ACHN (cell line): ENCODE measurements around the gene SORT1.

Experiments
- DNase-seq: peaks from one replicate; pipeline ENCODE4 v3.0.0-alpha.2; 2015
- in situ Hi-C: cut with HindIII; loops from 2 replicates; pipeline ENCODE4 v1.10.0; 2017; ENCODE audit warnings: low sequenced_read_pairs, low pct_ligation_motif_present, low pct_unique_long_range_greater_than_20kb

Gene SORT1

DNA sequence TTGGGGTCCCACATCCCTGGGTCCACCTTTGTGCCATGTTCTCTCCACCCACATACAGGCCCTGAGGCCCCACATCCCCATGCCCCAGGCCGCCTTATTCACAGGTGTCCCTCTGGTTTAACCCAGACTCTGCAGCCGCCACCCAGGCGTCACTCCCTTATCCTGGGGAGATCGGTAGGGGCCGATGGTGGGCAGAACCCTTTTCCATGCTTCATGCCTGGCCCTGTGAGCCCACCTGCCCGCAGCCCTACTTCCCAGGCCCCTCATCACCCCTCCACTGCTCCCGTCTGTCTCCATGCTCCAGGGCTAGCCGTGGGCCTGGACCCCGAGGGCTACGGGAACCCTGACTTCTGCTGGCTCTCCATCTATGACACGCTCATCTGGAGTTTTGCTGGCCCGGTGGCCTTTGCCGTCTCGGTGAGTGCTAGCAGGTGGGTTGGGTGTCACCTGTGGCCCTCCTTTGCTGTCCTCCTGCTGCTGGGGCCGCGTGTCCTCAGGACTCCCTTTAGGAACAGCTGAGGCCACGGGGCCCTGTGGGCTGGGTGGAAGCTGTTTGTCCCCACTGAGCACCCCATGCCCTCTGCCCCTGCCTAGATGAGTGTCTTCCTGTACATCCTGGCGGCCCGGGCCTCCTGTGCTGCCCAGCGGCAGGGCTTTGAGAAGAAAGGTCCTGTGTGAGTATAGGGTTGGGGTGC, 126.9 kb downstream of the SORT1 start:
- in situ Hi-C loops: loop anchor here (10.0 kb wide), 1 partner anchor 114 kb away; no protein-coding TSS in a partner anchor

DNA sequence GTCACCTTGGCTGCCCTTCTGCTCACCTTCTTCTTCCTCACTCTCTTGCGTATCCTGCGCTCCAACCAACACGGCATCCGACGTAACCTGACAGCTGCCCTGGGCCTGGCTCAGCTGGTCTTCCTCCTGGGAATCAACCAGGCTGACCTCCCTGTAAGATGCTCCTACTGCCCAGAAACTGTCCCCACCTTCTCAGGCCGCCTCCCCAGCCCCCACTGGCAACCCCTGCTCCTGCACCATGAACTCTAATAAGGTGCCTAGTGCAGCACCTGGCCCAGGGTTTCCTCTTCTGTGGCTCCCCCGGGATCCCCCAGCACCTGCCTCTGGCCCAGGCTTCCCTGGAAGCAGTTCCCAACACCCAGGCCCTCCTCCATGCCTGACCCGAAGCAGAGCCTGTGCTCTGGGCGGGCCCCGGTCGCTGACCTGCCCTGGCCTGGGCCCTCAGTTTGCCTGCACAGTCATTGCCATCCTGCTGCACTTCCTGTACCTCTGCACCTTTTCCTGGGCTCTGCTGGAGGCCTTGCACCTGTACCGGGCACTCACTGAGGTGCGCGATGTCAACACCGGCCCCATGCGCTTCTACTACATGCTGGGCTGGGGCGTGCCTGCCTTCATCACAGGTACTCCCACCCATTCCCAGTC, 127.6 kb downstream of the SORT1 start:
- in situ Hi-C loops: loop anchor here (10.0 kb wide), 1 partner anchor 115 kb away; no protein-coding TSS in a partner anchor
- DNase-seq: no peak

More for the DNA sequence above, 126.9 kb downstream of the SORT1 start:
- DNase-seq: no peak

DNA sequence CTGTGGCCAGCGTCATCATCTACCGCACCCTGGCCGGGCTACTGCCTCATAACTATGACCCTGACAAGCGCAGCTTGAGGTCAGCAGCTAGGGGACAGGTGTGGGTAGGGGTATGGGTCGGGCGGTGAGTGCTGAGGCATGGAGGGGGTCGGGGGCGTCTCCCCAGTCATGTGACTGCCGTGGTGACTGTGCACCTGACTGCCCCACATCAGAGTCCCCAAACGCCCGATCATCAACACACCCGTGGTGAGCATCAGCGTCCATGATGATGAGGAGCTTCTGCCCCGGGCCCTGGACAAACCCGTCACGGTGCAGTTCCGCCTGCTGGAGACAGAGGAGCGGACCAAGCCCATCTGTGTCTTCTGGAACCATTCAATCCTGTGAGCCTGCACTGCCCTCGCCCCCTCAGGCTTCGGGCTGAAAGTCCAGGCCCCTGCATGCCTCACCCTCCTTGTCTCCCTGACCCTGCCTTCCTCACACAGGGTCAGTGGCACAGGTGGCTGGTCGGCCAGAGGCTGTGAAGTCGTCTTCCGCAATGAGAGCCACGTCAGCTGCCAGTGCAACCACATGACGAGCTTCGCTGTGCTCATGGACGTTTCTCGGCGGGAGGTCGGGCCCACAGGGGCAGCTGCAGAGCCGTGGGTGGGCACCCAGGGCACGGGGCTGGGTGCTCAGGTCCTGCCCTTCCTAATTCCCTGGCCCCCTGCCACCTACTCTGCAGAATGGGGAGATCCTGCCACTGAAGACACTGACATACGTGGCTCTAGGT, 128.3 kb downstream of the SORT1 start:
- DNase-seq: no peak
- in situ Hi-C loops: no loop called here

DNA sequence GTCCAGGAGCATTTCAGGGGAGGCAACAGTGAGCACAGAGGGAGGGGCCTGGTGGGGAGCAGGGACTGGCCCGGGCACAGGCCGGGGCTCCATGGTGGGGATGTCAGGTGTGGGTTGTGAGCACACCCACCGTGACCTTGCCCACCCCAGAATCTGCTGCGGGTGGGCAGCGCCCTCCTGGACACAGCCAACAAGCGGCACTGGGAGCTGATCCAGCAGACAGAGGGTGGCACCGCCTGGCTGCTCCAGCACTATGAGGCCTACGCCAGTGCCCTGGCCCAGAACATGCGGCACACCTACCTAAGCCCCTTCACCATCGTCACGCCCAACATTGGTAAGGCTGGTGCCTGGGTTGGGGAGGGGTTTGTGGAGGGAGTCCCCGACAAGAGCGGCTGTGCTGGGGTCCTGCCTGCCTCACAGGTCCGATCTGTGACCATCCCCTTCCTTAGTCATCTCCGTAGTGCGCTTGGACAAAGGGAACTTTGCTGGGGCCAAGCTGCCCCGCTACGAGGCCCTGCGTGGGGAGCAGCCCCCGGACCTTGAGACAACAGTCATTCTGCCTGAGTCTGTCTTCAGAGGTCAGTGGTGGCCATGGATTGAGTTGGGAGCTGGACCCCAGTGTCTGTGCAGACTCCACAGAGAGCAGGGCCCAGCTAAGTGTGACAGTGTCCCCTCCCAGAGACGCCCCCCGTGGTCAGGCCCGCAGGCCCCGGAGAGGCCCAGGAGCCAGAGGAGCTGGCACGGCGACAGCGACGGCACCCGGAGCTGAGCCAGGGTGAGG, 129.1 kb downstream of the SORT1 start:
- DNase-seq: no peak
- in situ Hi-C loops: no loop called here

DNA sequence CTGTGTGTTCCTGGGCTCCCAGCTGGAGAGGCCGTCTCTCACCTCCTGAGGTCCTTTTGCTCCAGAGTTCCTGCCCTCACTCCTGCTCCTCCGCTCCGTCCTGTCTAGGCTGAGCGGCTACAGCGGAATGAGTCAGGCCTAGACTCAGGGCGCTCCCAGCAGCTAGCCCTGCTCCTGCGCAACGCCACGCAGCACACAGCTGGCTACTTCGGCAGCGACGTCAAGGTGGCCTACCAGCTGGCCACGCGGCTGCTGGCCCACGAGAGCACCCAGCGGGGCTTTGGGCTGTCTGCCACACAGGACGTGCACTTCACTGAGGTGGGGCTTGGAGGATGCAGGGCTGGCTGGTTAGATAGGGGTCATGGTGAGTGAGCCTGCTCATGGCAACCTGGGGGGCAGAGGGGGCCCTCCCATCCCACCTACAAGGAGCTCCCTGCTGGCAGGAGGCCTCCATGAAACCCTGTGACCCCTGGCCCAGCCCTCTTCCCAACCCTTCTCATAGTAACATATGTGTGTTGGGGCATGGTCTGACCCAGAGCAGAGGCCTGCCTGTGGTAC, 129.9 kb downstream of the SORT1 start:
- in situ Hi-C loops: no loop called here
- DNase-seq: no peak

DNA sequence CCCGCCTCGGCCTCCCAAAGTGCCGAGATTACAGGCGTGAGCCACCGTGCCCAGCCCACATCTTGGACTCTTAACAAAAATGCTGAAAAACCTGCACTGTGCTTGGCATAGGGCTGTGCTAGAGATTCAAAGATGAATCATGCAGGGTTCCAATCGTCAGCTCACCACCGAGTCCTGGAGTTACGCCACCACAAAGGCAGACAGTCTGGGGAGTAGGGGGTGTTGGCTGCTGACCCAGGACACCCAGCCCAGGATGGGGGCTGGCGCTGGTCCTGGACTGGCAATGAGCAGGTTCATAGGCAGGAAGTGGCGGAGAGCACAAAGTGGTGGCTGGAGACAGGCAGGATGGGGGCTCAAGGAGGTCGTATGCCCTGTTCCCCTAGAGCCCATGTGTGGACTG, 130.8 kb downstream of the SORT1 start:
- in situ Hi-C loops: no loop called here
- DNase-seq: no peak

DNA sequence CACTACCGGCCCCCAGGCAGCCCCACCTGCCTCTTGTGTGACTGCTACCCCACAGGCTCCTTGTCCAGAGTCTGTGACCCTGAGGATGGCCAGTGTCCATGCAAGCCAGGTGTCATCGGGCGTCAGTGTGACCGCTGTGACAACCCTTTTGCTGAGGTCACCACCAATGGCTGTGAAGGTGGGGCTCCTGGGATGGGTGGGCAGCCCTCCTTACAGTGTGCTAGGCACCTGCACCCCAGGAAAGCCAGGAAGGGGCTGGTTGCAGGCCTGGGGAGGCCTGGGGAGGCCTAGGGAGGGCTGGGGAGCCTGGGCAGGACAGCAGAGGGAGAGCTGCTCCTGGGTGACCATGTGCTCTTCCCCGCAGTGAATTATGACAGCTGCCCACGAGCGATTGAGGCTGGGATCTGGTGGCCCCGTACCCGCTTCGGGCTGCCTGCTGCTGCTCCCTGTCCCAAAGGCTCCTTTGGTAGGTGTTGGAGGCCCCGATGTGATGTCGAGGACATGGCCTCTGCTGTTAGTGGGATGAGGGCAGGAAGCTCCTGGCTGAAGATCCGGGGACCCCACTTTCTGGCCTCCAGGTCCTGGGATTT, 131.9 kb downstream of the SORT1 start:
- in situ Hi-C loops: no loop called here
- no peak for DNase-seq

DNA sequence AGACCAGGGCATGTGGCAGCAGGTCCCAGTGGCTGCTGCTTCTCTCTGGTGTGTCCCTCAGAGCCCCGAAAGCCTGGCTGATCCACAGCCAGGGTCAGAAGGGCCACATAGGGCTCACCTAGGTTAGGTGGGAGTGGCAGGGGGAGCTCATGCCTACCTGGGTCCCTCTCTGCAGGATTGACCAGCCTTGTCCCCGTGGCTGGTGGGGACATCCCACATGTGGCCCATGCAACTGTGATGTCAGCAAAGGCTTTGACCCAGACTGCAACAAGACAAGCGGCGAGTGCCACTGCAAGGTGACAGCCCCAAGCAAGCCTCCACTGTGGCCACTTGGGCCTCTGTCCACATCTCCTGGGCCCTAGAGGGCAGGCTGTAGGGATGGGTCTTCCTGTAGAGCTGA, 132.7 kb downstream of the SORT1 start:
- DNase-seq: no peak
- in situ Hi-C loops: no loop called here

DNA sequence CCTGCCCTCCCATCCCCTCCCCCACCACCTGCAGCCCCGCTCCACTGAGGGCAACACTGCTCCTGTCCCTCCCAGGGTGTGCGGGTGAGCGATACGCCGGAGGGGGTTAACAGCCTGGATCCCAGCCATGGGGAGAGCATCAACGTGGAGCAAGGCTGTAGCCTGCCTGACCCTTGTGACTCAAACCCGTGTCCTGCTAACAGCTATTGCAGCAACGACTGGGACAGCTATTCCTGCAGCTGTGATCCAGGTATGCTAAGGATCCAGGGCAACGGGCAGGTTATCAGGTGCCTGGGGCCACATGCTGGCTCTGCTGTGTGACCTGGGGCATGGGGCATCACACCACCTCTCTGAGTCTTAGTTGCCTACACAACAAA, 133.4 kb downstream of the SORT1 start:
- in situ Hi-C loops: no loop called here
- DNase-seq: no peak

DNA sequence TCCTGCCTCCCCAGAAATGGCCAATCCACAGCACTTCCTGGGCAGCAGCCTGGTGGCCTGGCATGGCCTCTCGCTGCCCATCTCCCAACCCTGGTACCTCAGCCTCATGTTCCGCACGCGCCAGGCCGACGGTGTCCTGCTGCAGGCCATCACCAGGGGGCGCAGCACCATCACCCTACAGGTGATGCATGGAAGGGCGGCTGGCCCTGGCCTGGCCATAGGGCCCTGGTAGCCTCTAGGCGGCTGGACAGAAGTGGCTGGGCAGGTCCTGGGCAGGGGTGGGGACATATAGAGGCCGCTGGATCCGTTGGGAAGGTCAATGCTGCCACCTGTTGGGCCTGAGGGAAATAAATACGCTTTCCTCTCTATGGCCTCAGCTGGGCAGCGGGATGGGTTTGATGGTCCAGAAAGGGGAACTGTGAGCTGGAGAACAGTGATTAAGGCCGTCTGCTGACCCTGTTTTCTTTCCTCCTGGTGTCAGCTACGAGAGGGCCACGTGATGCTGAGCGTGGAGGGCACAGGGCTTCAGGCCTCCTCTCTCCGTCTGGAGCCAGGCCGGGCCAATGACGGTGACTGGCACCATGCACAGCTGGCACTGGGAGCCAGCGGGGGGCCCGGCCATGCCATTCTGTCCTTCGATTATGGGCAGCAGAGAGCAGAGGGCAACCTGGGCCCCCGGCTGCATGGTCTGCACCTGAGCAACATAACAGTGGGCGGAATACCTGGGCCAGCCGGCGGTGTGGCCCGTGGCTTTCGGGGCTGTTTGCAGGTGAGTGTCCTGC, 133.9 kb downstream of the SORT1 start:
- DNase-seq: peak; percentile 89
- in situ Hi-C loops: no loop called here

DNA sequence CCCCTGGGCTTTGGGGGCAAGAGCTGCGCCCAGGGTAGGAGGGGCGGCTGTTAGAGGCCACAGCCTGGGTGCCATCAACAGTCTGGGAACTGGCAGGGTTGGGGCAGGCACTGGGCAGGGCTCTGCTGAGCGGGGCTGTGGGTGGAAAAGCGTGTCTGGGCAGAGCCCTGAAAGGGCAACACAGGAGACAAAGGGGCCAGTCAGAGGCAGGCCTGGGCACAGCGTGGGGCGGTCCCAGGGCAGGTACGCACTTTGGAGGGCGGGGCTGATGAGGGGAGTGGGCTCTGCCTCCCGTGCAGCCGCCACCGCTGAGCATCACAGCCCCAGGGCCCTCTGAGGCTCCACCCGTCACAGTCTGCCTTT, 134.5 kb downstream of the SORT1 start:
- in situ Hi-C loops: no loop called here
- DNase-seq: no peak

DNA sequence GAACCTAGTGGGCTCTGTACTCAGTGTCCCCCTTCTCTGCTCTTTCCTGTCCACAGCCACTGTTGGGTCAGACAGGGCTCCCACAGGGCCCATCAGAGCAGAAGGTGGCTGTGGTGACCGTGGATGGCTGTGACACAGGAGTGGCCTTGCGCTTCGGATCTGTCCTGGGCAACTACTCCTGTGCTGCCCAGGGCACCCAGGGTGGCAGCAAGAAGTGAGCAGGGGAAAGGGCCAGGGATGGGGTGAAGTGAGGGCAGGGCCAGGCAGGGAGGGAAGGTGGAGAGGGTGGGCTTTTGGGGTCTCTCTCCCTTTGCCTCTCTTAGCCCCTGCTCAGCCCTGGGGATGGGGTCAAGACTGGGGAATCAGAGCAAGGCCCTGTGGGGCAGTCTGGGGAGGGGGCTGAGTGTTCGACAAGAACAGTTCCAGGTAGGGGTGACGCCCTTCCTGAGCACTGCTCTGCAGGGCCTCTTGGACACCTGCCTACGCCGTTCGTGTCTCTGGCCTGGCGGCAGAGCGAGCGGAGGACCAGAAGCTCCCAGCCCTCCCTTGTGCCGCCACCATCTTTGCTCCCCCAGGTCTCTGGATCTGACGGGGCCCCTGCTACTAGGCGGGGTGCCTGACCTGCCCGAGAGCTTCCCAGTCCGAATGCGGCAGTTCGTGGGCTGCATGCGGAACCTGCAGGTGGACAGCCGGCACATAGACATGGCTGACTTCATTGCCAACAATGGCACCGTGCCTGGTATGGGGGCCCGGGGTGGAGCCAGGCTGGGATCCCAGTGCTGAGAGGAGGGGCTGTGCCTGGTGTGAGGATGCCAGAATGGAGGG, 135.3 kb downstream of the SORT1 start:
- DNase-seq: no peak
- in situ Hi-C loops: no loop called here

DNA sequence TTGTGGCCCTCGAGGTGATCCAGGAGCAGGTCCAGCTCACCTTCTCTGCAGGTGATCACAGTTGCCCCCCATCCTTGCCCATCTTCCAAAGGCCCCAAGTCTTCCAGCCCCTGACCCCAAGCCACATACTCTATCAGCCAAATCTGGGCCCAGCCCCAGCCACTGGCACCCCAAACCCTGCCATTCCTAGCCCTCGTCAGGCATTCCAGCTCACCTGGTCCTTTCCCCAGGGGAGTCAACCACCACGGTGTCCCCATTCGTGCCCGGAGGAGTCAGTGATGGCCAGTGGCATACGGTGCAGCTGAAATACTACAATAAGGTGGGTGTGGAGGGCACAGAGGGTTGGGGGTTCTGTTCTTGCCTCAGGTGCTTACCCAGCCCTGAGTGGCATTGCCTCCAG, 136.1 kb downstream of the SORT1 start:
- DNase-seq: no peak
- in situ Hi-C loops: no loop called here

DNA sequence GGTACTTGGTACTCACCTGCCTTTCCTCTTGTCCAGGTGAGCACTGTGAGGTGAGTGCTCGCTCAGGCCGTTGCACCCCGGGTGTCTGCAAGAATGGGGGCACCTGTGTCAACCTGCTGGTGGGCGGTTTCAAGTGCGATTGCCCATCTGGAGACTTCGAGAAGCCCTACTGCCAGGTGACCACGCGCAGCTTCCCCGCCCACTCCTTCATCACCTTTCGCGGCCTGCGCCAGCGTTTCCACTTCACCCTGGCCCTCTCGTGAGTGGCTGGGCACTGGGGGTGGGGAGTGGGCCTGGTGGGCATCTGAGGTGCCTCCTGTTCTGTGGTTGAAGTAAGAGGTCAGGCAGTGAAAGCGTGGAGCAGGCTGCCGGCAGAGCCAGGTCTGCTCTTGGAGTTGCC, 136.7 kb downstream of the SORT1 start:
- in situ Hi-C loops: no loop called here
- no peak for DNase-seq

DNA sequence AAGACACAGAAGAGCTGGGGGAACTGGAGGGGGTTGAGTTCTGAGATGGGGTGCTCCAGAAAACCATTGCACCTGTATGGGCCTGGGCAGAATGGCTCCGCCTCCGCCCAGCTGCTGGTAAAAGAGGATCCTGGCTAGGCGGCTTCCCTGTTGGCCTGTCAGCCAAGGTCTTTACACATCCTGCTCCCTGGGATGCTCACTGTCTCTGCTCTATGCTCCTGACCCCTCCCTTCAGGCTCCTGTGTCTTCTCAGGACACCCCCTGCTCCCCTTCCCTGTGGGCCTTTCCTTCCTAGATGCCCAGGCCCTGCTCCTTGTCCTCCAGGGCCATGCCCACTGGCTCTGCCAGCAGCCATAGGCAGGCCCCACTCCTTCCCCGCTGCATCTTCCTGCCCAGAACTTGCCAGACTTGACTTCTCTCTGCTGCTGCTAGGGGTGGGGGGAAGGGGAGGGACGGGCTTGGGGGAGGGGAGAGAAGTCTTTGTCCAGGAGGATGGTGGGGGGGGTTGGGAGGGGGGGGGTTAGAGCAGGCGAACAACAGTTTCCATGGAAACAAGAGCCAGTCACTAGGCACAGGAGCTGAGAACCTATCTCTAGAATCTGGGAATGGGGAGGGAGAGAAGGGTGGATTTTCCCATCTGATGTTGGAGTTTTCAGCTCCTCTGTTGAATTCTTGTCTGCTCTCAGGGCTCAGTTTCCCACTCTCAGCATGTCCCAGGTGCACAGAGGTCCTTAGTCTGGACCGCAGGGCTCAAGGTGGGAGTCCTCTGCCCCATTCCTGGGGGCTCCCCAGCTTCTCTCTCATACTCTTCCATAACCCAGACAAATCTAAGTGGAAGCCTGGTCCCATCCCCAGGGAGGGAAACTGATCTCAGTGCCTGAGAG, 137.8 kb downstream of the SORT1 start:
- DNase-seq: no peak
- in situ Hi-C loops: no loop called here
